ENCODE measurements around the gene CLDN7. TPM values are rescaled to one million over a fixed set of nuclear protein-coding genes. Genes with fewer than 3 reads are reported as not detected.

The CLDN7 gene
- total RNA-seq, 1 donor from 2014 or later, result 10.5 TPM

GRCh38 chr17:7295230-7296180, 33.2 kb upstream of the CLDN7 start:
- Mint-ChIP-seq H3K4me3 (ENCODE audit: unreplicated experiment) (peak overlapping the region; percentile 69), H3K27ac (ENCODE audit: unreplicated experiment) (peak overlapping the region; percentile 18), H3K36me3 (ENCODE audit: low read depth, unreplicated experiment) (no peaks in the 10 kb centered on the region), H3K4me1 (ENCODE audit: low read depth, unreplicated experiment) (peaks cover 2% of the 10 kb centered on the region), H3K9me3 (ENCODE audit: unreplicated experiment) (no peaks in the 10 kb centered on the region), H3K27me3 (ENCODE audit: low read depth, unreplicated experiment) (peaks cover 55% of the 10 kb centered on the region)
- Histone ChIP-seq H3K4me2 (ENCODE audit: low read length) (peak overlapping the region; percentile 78), H3K9ac (ENCODE audit: low read length) (no peak overlapping the region), H3K36me3 (ENCODE audit: insufficient read depth, low read length) (no peaks in the 10 kb centered on the region), H3K27ac (ENCODE audit: low read depth, low read length) (no peak overlapping the region), H4K20me1 (ENCODE audit: insufficient read depth, low read length) (no peaks in the 10 kb centered on the region), H2AFZ (ENCODE audit: low read depth, low read length) (peak overlapping the region; percentile 67), H3K4me3 (ENCODE audit: insufficient read depth, low read depth, low read length) (no peak overlapping the region), H3K79me2 (ENCODE audit: insufficient read depth, low read length) (no peaks in the 10 kb centered on the region), H3K9me3 (ENCODE audit: insufficient read depth, low read depth, low read length) (no peaks in the 10 kb centered on the region), H3K4me1 (ENCODE audit: insufficient read depth, low read length) (peaks cover 8% of the 10 kb centered on the region), H3K27me3 (ENCODE audit: insufficient read depth, low read length) (peaks cover 37% of the 10 kb centered on the region)
- no peak for DNase-seq (ENCODE audit: low read depth)
- no peak for TF ChIP-seq EZH2 (IDR thresholded peaks at IDR 0.05; ENCODE audit: insufficient read depth, low read length)
- TF ChIP-seq, protein P1, sequence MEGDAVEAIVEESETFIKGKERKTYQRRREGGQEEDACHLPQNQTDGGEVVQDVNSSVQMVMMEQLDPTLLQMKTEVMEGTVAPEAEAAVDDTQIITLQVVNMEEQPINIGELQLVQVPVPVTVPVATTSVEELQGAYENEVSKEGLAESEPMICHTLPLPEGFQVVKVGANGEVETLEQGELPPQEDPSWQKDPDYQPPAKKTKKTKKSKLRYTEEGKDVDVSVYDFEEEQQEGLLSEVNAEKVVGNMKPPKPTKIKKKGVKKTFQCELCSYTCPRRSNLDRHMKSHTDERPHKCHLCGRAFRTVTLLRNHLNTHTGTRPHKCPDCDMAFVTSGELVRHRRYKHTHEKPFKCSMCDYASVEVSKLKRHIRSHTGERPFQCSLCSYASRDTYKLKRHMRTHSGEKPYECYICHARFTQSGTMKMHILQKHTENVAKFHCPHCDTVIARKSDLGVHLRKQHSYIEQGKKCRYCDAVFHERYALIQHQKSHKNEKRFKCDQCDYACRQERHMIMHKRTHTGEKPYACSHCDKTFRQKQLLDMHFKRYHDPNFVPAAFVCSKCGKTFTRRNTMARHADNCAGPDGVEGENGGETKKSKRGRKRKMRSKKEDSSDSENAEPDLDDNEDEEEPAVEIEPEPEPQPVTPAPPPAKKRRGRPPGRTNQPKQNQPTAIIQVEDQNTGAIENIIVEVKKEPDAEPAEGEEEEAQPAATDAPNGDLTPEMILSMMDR (IDR thresholded peaks at IDR 0.05; ENCODE audit: insufficient read depth, low read depth, low read length), result no peak
- no peak for FAIRE-seq

DNA sequence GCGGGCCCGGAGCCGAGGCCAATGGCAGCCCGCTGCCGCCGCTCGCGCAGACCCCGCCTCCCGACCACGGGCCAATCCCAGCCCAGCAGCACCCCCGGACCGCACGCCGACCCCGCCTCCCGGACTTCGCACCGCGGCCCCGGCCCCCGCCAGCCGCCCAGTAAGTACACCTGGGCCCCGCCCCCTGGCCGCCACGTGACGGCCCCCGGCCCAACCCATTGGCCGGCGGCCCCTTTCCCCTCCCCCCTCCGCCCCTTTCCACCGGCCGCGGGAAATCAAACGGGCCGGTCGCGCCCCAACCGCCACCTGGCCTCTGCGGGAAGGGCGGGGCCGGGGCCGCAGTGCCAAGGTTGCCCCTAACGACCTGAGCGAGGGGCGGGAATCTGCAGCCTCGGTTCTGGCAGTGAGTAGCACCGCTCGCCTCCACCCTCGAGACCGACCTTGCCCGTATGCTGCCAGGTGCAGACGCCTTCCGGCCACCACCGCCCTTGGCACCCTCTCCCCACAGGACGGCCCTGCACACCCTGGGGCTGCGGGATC, 32.4 kb upstream of the CLDN7 start, which contains the start of gene YBX2:
YBX2 (minus strand) TSS at position 26 of the 540 bp plus-strand sequence. CDS start 139 bp downstream, outside the sequence.
- Histone ChIP-seq H3K9me3 (ENCODE audit: insufficient read depth, low read depth, low read length) (no peaks in the 10 kb centered on the region), H4K20me1 (ENCODE audit: insufficient read depth, low read length) (no peaks in the 10 kb centered on the region), H3K27ac (ENCODE audit: low read depth, low read length) (no peak within 1 kb of the TSS), H2AFZ (ENCODE audit: low read depth, low read length) (no peak within 1 kb of the TSS), H3K27me3 (ENCODE audit: insufficient read depth, low read length) (peaks cover 39% of the 10 kb centered on the region), H3K79me2 (ENCODE audit: insufficient read depth, low read length) (no peaks in the 10 kb centered on the region), H3K9ac (ENCODE audit: low read length) (no peak within 1 kb of the TSS), H3K4me1 (ENCODE audit: insufficient read depth, low read length) (peaks cover 8% of the 10 kb centered on the region), H3K4me3 (ENCODE audit: insufficient read depth, low read depth, low read length) (no peak within 1 kb of the TSS), H3K4me2 (ENCODE audit: low read length) (peak within 1 kb of the TSS; percentile 58), H3K36me3 (ENCODE audit: insufficient read depth, low read length) (no peaks in the 10 kb centered on the region)
- H3K9me3 Mint-ChIP-seq (ENCODE audit: unreplicated experiment), result no peaks in the 10 kb centered on the region
- H3K27me3 Mint-ChIP-seq (ENCODE audit: low read depth, unreplicated experiment), result peaks cover 53% of the 10 kb centered on the region
- peak within 1 kb of the TSS; percentile 18 for H3K27ac Mint-ChIP-seq (ENCODE audit: unreplicated experiment)
- TF ChIP-seq, protein P1 (IDR thresholded peaks at IDR 0.05; ENCODE audit: insufficient read depth, low read depth, low read length), result no peak
- TF ChIP-seq EZH2 (IDR thresholded peaks at IDR 0.05; ENCODE audit: insufficient read depth, low read length), result peak; percentile 85
- H3K4me3 Mint-ChIP-seq (ENCODE audit: unreplicated experiment), result peak within 1 kb of the TSS; percentile 69
- DNase-seq (ENCODE audit: low read depth), result no peak
- peaks cover 2% of the 10 kb centered on the region for H3K4me1 Mint-ChIP-seq (ENCODE audit: low read depth, unreplicated experiment)
- H3K36me3 Mint-ChIP-seq (ENCODE audit: low read depth, unreplicated experiment), result no peaks in the 10 kb centered on the region
- no peak for FAIRE-seq
